ENCODE results near the gene LRRC7. TPM values are rescaled to one million over a fixed set of nuclear protein-coding genes. Genes with fewer than 3 reads are reported as not detected.

Gene LRRC7
- total and polyA plus RNA-seq, 2 of the 8 experiments (the other 6 are each of a cell fraction or from before 2014, with no cell fraction given), result 0.03 to 0.17 TPM

GRCh38 chr1:69679965-69680364 lies 112.2 kb downstream of the LRRC7 start:
- Histone ChIP-seq H3K18ac (ENCODE audit: extremely low read depth, low read length) (no peak overlapping the region), H3K79me2 (ENCODE audit: control insufficient read depth in 1 of 2, insufficient read depth in 2 of 2, low read length in 2 of 2) (no peaks in the 10 kb centered on the region), H3K4me1 (replicated peaks in 1 of 4; ENCODE audit: control insufficient read depth in 3 of 4, insufficient read depth in 4 of 4, low read length in 3 of 4) (no peaks in the 10 kb centered on the region), H2AFZ (ENCODE audit: low read length) (no peak overlapping the region), H3K27me3 (replicated peaks in 1 of 4; ENCODE audit: control insufficient read depth in 3 of 4, extremely low read depth in 1 of 4, insufficient read depth in 3 of 4, low read length in 3 of 4) (no peaks in the 10 kb centered on the region), H4K91ac (replicated peaks; ENCODE audit: insufficient read length, low read length) (no peak overlapping the region), H3K14ac (ENCODE audit: insufficient read length) (no peak overlapping the region), H4K8ac (ENCODE audit: extremely low read depth, insufficient read depth, low read length) (no peak overlapping the region), H2BK5ac (ENCODE audit: low read depth, low read length) (no peak overlapping the region), H3K4ac (replicated peaks; ENCODE audit: insufficient read length, low read depth, low read length) (no peak overlapping the region), H3K4me3 (ENCODE audit: extremely low read depth in 1 of 4, insufficient read depth in 2 of 4, low read depth in 3 of 4, low read length in 4 of 4) (no peak overlapping the region), H3K23me2 (ENCODE audit: low read depth, low read length) (peaks cover 2% of the 10 kb centered on the region; the same call in 1 of the 2 replicates), H3K9ac (replicated peaks in 1 of 4; ENCODE audit: extremely low read depth in 1 of 4, low read depth in 3 of 4, low read length in 3 of 4) (no peak overlapping the region), H3K27ac (ENCODE audit: low read depth, low read length) (no peak overlapping the region), H3K79me1 (ENCODE audit: low read depth, low read length) (no peaks in the 10 kb centered on the region), H3K56ac (replicated peaks; ENCODE audit: insufficient read length, low read depth, low read length) (no peak overlapping the region), H3K23ac (ENCODE audit: insufficient read length) (no peak overlapping the region), H3K9me3 (ENCODE audit: insufficient read depth in 2 of 2, low read depth in 1 of 2, low read length in 1 of 2) (no peaks in the 10 kb centered on the region), H2BK20ac (ENCODE audit: low read length) (no peak overlapping the region), H2BK12ac (ENCODE audit: low read depth, low read length) (no peak overlapping the region), H2BK15ac (ENCODE audit: low read length) (no peak overlapping the region), H4K20me1 (replicated peaks in 1 of 2; ENCODE audit: control insufficient read depth in 1 of 2, insufficient read depth in 2 of 2, low read length in 2 of 2) (no peaks in the 10 kb centered on the region), H4K5ac (ENCODE audit: insufficient read length, low read depth, low read length) (no peak overlapping the region), H3K4me2 (ENCODE audit: insufficient read depth in 1 of 2, low read depth in 2 of 2, low read length in 2 of 2) (no peak overlapping the region), H2AK5ac (ENCODE audit: low read depth, low read length) (no peak overlapping the region), H3K36me3 (ENCODE audit: control insufficient read depth in 2 of 4, insufficient read depth in 4 of 4, low read length in 3 of 4) (no peaks in the 10 kb centered on the region), H2BK120ac (replicated peaks; ENCODE audit: low read depth, low read length) (no peak overlapping the region)
- POLR2A ChIA-PET (ENCODE audit: partially characterized antibody), result no interaction called here
- FAIRE-seq (no peak), DNase-seq (ENCODE audit: low read depth in 1 of 2, low spot score in 2 of 2) (no peak)
- CTCF ChIA-PET (ENCODE audit: partially characterized antibody), result no interaction called here
- TF ChIP-seq YY1 (IDR thresholded peaks at IDR 0.05; ENCODE audit: low read depth, low read length), result no peak
- no peak for TF ChIP-seq ATF2 (IDR thresholded peaks at IDR 0.05; ENCODE audit: low read length)
- TF ChIP-seq EGR1 (IDR thresholded peaks at IDR 0.05; ENCODE audit: borderline replicate concordance, low read depth, low read length), result no peak
- no peak for TF ChIP-seq E2F6 (IDR thresholded peaks at IDR 0.05)
- no peak for TF ChIP-seq CTBP2 (IDR thresholded peaks at IDR 0.05; ENCODE audit: borderline replicate concordance, insufficient read depth, insufficient read length, low read length)
- TF ChIP-seq PHF8 (conservative IDR thresholded peaks at IDR 0.05; ENCODE audit: low read depth, low read length), result no peak
- TF ChIP-seq TAF7 (optimal IDR thresholded peaks at IDR 0.05; ENCODE audit: borderline replicate concordance, low read depth, low read length), result no peak
- no peak for TF ChIP-seq BACH1 (IDR thresholded peaks at IDR 0.05; ENCODE audit: low read length)
- TF ChIP-seq CHD1 (IDR thresholded peaks at IDR 0.05; ENCODE audit: low read depth, low read length), result no peak
- TF ChIP-seq BCL11A (IDR thresholded peaks at IDR 0.05; ENCODE audit: low read depth in 2 of 2, low read length in 2 of 2), result no peak
- TF ChIP-seq FOSL1 (IDR thresholded peaks at IDR 0.05; ENCODE audit: insufficient read depth, low read depth, low read length), result no peak
- 91% methylated on average over 2 of the region's 2 CpGs; no CpG with 5 or more reads in 1 of the 2 experiments for WGBS, 2 experiments (ENCODE audit: extremely low coverage in 1 of 2, insufficient coverage in 1 of 2, insufficient read length in 1 of 2, insufficient replicate concordance in 2 of 2, low coverage in 1 of 2, low lambda C conversion rate in 2 of 2, missing lambda C conversion rate in 1 of 2)
